GM19397 (cell line): ENCODE results near the gene PPP3CA.

Source experiments
- ATAC-seq: cut with Tn5 transposase; IDR thresholded peaks from one replicate; pipeline ENCODE4 v1.9.1; 2021; ENCODE audit warnings: mild to moderate bottlenecking, moderate library complexity; ENCODE audit not compliant: unreplicated experiment

The PPP3CA gene

GRCh38 chr4:101332424-101332823 is 14.9 kb downstream of the PPP3CA start:
- ATAC-seq, result no peak

GRCh38 chr4:101331017-101331416 is 16.3 kb downstream of the PPP3CA start:
- ATAC-seq, result no peak

GRCh38 chr4:101329592-101329991 is 17.7 kb downstream of the PPP3CA start:
- no peak for ATAC-seq

GRCh38 chr4:101328063-101328602 is 19.2 kb downstream of the PPP3CA start:
- ATAC-seq, result peak; percentile 78

- ATAC-seq, result no peak
Measured at GRCh38 chr4:101326576-101326975, 20.8 kb downstream of the PPP3CA start.

GRCh38 chr4:101322743-101323142 is 24.6 kb downstream of the PPP3CA start:
- no peak for ATAC-seq

- no peak for ATAC-seq
Measured at GRCh38 chr4:101321481-101322042, 25.8 kb downstream of the PPP3CA start.

- no peak for ATAC-seq
Measured at GRCh38 chr4:101315786-101316185, 31.5 kb downstream of the PPP3CA start.

GRCh38 chr4:101315041-101315440 is 32.3 kb downstream of the PPP3CA start:
- ATAC-seq, result no peak

- ATAC-seq, result no peak
Measured at GRCh38 chr4:101309925-101310324, 37.4 kb downstream of the PPP3CA start.

- no peak for ATAC-seq
Measured at GRCh38 chr4:101307899-101308298, 39.4 kb downstream of the PPP3CA start.

GRCh38 chr4:101306764-101307615 is 40.3 kb downstream of the PPP3CA start:
- ATAC-seq, result peak; percentile 18

GRCh38 chr4:101306225-101306624 is 41.1 kb downstream of the PPP3CA start:
- peak; percentile 63 for ATAC-seq

- no peak for ATAC-seq
Measured at GRCh38 chr4:101304916-101305315, 42.4 kb downstream of the PPP3CA start.

- no peak for ATAC-seq
Measured at GRCh38 chr4:101299899-101300540, 47.3 kb downstream of the PPP3CA start.

GRCh38 chr4:101299021-101299420 is 48.3 kb downstream of the PPP3CA start:
- no peak for ATAC-seq

- ATAC-seq, result no peak
Measured at GRCh38 chr4:101295691-101296090, 51.6 kb downstream of the PPP3CA start.

- no peak for ATAC-seq
Measured at GRCh38 chr4:101294597-101294996, 52.7 kb downstream of the PPP3CA start.

- ATAC-seq, result no peak
Measured at GRCh38 chr4:101292901-101293300, 54.4 kb downstream of the PPP3CA start.

- ATAC-seq, result no peak
Measured at GRCh38 chr4:101292214-101292613, 55.1 kb downstream of the PPP3CA start.

GRCh38 chr4:101291198-101291597 is 56.1 kb downstream of the PPP3CA start:
- ATAC-seq, result no peak

GRCh38 chr4:101290654-101291053 is 56.7 kb downstream of the PPP3CA start:
- no peak for ATAC-seq
